ENCODE measurements around the gene SASS6.
A peak's percentile ranks its signal among the peaks of the same experiment; 100 is the strongest.

The SASS6 gene

GRCh38 chr1:100080331-100080730 lies 52.4 kb downstream of the SASS6 start:
- peak overlapping the region; percentile 13; the same call in 1 of the 2 replicates for H3K27ac ChIP-seq
- TF ChIP-seq CTCF (conservative IDR thresholded peaks at IDR 0.05): no peak

GRCh38 chr1:100077531-100077930 lies 55.2 kb downstream of the SASS6 start:
- H3K27ac ChIP-seq: peak overlapping the region; percentile 68
- no peak for TF ChIP-seq CTCF (conservative IDR thresholded peaks at IDR 0.05)

GRCh38 chr1:100076744-100077143 lies 56.0 kb downstream of the SASS6 start:
- H3K27ac ChIP-seq: peak overlapping the region; percentile 68
- TF ChIP-seq CTCF (conservative IDR thresholded peaks at IDR 0.05): no peak

GRCh38 chr1:100076319-100076718 lies 56.4 kb downstream of the SASS6 start:
- TF ChIP-seq CTCF (conservative IDR thresholded peaks at IDR 0.05): no peak
- peak overlapping the region; percentile 68 for H3K27ac ChIP-seq

- TF ChIP-seq CTCF (conservative IDR thresholded peaks at IDR 0.05): no peak
- no peak overlapping the region for H3K27ac ChIP-seq
Measured at GRCh38 chr1:100075773-100076172, 57.0 kb downstream of the SASS6 start.

- H3K27ac ChIP-seq: no peak overlapping the region
Measured at GRCh38 chr1:100074604-100075395, 57.9 kb downstream of the SASS6 start.

GRCh38 chr1:100073531-100073930 lies 59.2 kb downstream of the SASS6 start:
- TF ChIP-seq CTCF (conservative IDR thresholded peaks at IDR 0.05): no peak
- no peak overlapping the region for H3K27ac ChIP-seq

More at GRCh38 chr1:100074604-100075395, 57.9 kb downstream of the SASS6 start:
- no peak for TF ChIP-seq CTCF (conservative IDR thresholded peaks at IDR 0.05)

All from VCaP (cell line).